Peyer's patch (tissue), 4 donors: ENCODE measurements around the gene BMPR1B.

Experiments
- POLR2A ChIP-seq, 2 donors: fragments of 450-650 bp; IDR thresholded peaks; one replicate each; pipeline ENCODE4 v1.5.1; 2017; ENCODE audit warnings: antibody characterized with exemption in 2 of 2, mild to moderate bottlenecking in 2 of 2, moderate library complexity in 2 of 2
- TF ChIP-seq, protein P1 (sequence below), 6 experiments: fragments of 450-650 bp in 4 of 6; fragments of 200-600 bp in 2 of 6; sonication (generic) in 1 of 6; IDR thresholded peaks; one replicate each; pipeline ENCODE4 v1.5.1; 2017 to 2019; ENCODE audit warnings: antibody characterized with exemption in 6 of 6, mild to moderate bottlenecking in 3 of 6, moderate library complexity in 1 of 6

DNA sequence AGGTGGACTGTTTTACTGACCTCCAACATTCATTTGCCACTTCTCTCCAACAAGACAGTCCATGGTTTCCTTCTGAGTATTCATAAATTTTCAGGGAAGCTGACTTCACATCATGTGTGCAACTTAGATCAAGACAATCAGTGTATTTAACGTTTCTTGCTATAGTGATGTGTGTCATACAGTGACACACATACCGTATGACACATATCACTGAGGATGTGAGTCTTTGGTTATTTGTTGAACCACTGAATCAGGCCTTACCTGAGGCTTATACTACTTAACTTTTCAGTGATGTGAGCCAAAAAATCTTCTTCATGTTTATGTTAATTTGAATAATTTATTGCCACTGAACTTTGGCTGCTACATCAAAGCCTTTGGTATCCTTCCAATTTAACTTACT lies 166.8 kb downstream of the BMPR1B start:
- TF ChIP-seq, protein P1, sequence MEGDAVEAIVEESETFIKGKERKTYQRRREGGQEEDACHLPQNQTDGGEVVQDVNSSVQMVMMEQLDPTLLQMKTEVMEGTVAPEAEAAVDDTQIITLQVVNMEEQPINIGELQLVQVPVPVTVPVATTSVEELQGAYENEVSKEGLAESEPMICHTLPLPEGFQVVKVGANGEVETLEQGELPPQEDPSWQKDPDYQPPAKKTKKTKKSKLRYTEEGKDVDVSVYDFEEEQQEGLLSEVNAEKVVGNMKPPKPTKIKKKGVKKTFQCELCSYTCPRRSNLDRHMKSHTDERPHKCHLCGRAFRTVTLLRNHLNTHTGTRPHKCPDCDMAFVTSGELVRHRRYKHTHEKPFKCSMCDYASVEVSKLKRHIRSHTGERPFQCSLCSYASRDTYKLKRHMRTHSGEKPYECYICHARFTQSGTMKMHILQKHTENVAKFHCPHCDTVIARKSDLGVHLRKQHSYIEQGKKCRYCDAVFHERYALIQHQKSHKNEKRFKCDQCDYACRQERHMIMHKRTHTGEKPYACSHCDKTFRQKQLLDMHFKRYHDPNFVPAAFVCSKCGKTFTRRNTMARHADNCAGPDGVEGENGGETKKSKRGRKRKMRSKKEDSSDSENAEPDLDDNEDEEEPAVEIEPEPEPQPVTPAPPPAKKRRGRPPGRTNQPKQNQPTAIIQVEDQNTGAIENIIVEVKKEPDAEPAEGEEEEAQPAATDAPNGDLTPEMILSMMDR (IDR thresholded peaks at IDR 0.05): no peak
- TF ChIP-seq POLR2A (IDR thresholded peaks at IDR 0.05): no peak
